GM20000 (cell line): ENCODE results near the gene IL32.
A peak's percentile ranks its signal among the peaks of the same experiment; 100 is the strongest.

Experiments
- DNase-seq: peaks from one replicate; pipeline ENCODE4 v3.0.0; 2012; ENCODE audit warnings: low spot score
- CTCF ChIP-seq: IDR thresholded peaks from 2 replicates; pipeline ENCODE4 v1.5.1; 2012; ENCODE audit warnings: mild to moderate bottlenecking, control low read depth; ENCODE audit errors: extremely low read depth, missing control alignments

IL32 gene

GRCh38 chr16:3038256-3038655 lies 27.2 kb upstream of the IL32 start:
- TF ChIP-seq CTCF = no peak
- DNase-seq = no peak

GRCh38 chr16:3038896-3039295 lies 26.5 kb upstream of the IL32 start:
- DNase-seq = no peak
- TF ChIP-seq CTCF = no peak

- no peak for TF ChIP-seq CTCF
- DNase-seq = no peak
These were observed 23.1 kb upstream of the IL32 start for GRCh38 chr16:3042376-3042775.

- TF ChIP-seq CTCF = no peak
- DNase-seq = no peak
These were observed 20.7 kb upstream of the IL32 start for GRCh38 chr16:3044708-3045107.

- peak; percentile 84 for DNase-seq
These were observed 19.4 kb upstream of the IL32 start, which contains the start of gene MMP25 for GRCh38 chr16:3045758-3046640. Gene MMP25 (plus strand): TSS chr16:3046561. CDS start chr16:3046918, 357 bp downstream.

GRCh38 chr16:3046641-3047386 lies 18.6 kb upstream of the IL32 start:
- TF ChIP-seq CTCF = no peak

More at GRCh38 chr16:3045758-3046640, 19.4 kb upstream of the IL32 start, which contains the start of gene MMP25:
- no peak for TF ChIP-seq CTCF

GRCh38 chr16:3047387-3047720 lies 18.1 kb upstream of the IL32 start:
- no peak for DNase-seq
- TF ChIP-seq CTCF = no peak

More at GRCh38 chr16:3046641-3047386, 18.6 kb upstream of the IL32 start:
- peak; percentile 74 for DNase-seq
